WTC11 (cell line): ENCODE data around the gene INVS. TPM values are rescaled to one million over a fixed set of nuclear protein-coding genes. Genes with fewer than 3 reads are reported as not detected.

Experiments
- ATAC-seq: fragments of 200-7000 bp; cut with Tn5 transposase; 2 replicates; pipeline ENCODE4 v1.10.0; 2021; ENCODE audit warnings: mild to moderate bottlenecking, moderate library complexity
- CTCF ChIA-PET: fragments of 300-600 bp; sonication (Branson Sonifier 250); formaldehyde crosslinking; loops from one replicate; lab custom pipeline; 2021; ENCODE audit warnings: antibody characterized with exemption; lab: Charles Lee
- POLR2A ChIA-PET: fragments of 350-600 bp; sonication (Branson Sonifier 250); formaldehyde crosslinking; loops from one replicate; lab custom pipeline; 2021; ENCODE audit warnings: antibody characterized with exemption; lab: Charles Lee
- DNase-seq: peaks from one replicate; pipeline ENCODE4 v3.0.0; 2021; ENCODE audit warnings: low spot score
- H3K27ac Mint-ChIP-seq: 2 replicates; pipeline ENCODE4 v1.8.0; 2021; ENCODE audit warnings: mixed read lengths
- H3K27me3 Mint-ChIP-seq: 2 replicates; pipeline ENCODE4 v1.8.0; 2021; ENCODE audit warnings: low read depth, mild to moderate bottlenecking, moderate library complexity, mixed read lengths
- H3K36me3 Mint-ChIP-seq: 2 replicates; pipeline ENCODE4 v1.8.0; 2021; ENCODE audit warnings: mixed read lengths
- H3K4me1 Mint-ChIP-seq: 2 replicates; pipeline ENCODE4 v1.8.0; 2022; ENCODE audit warnings: mixed read lengths
- H3K4me3 Mint-ChIP-seq: 2 replicates; pipeline ENCODE4 v1.8.0; 2021; ENCODE audit warnings: mild to moderate bottlenecking, moderate library complexity, mixed read lengths
- H3K9me3 Mint-ChIP-seq: 2 replicates; pipeline ENCODE4 v1.8.0; 2021; ENCODE audit warnings: mixed read lengths
- ATF3 ChIP-seq: sonication (generic); formaldehyde crosslinking; conservative IDR thresholded peaks from 2 replicates; pipeline ENCODE4 v1.8.1; 2022; ENCODE audit warnings: mild to moderate bottlenecking, missing genetic modification reagents
- CREB1 ChIP-seq: sonication (generic); formaldehyde crosslinking; IDR thresholded peaks from 2 replicates; pipeline ENCODE4 v1.8.0; 2023; ENCODE audit warnings: mild to moderate bottlenecking, missing genetic modification reagents
- E2F4 ChIP-seq: sonication (generic); formaldehyde crosslinking; IDR thresholded peaks from 2 replicates; pipeline ENCODE4 v1.8.1; 2022; ENCODE audit warnings: low read depth, mild to moderate bottlenecking, moderate library complexity, missing genetic modification reagents, borderline replicate concordance
- ETV6 ChIP-seq: sonication (generic); formaldehyde crosslinking; IDR thresholded peaks from 2 replicates; pipeline ENCODE4 v1.8.1; 2022; ENCODE audit warnings: mild to moderate bottlenecking, missing genetic modification reagents
- GABPB1 ChIP-seq: sonication (generic); formaldehyde crosslinking; IDR thresholded peaks from 2 replicates; pipeline ENCODE4 v1.8.1; 2023; ENCODE audit warnings: mild to moderate bottlenecking, missing genetic modification reagents
- HMGA2 ChIP-seq: fragments of 250-450 bp; sonication (Bioruptor Pico); IDR thresholded peaks from 2 replicates; pipeline ENCODE4 v1.4.0; 2021; ENCODE audit warnings: mild to moderate bottlenecking, moderate library complexity
- JAZF1 ChIP-seq: fragments of 250-450 bp; sonication (Bioruptor Pico); IDR thresholded peaks from 2 replicates; pipeline ENCODE4 v1.9.0; 2021; ENCODE audit warnings: moderate library complexity, mild to moderate bottlenecking, inconsistent platforms
- KAT7 ChIP-seq: sonication (generic); formaldehyde crosslinking; IDR thresholded peaks from 2 replicates; pipeline ENCODE4 v1.8.1; 2023; ENCODE audit warnings: missing genetic modification reagents, mild to moderate bottlenecking, borderline replicate concordance
- MYBL2 ChIP-seq: sonication (generic); formaldehyde crosslinking; IDR thresholded peaks from 2 replicates; pipeline ENCODE4 v1.8.1; 2023; ENCODE audit warnings: mild to moderate bottlenecking, moderate library complexity, missing genetic modification reagents
- OVOL2 ChIP-seq: fragments of 250-450 bp; sonication (Bioruptor Pico); IDR thresholded peaks from 2 replicates; pipeline ENCODE4 v1.9.0; 2021; ENCODE audit warnings: mild to moderate bottlenecking, borderline replicate concordance
- RELA ChIP-seq: sonication (generic); formaldehyde crosslinking; IDR thresholded peaks from 2 replicates; pipeline ENCODE4 v1.8.1; 2022; ENCODE audit warnings: missing genetic modification reagents, mild to moderate bottlenecking, borderline replicate concordance
- SMAD4 ChIP-seq: sonication (generic); formaldehyde crosslinking; IDR thresholded peaks from 2 replicates; pipeline ENCODE4 v1.8.0; 2022; ENCODE audit warnings: mild to moderate bottlenecking, missing genetic modification reagents
- STAT6 ChIP-seq: sonication (generic); formaldehyde crosslinking; conservative IDR thresholded peaks from 2 replicates; pipeline ENCODE4 v1.8.1; 2023; ENCODE audit warnings: mild to moderate bottlenecking, low read depth, missing genetic modification reagents, moderate library complexity
- TCF7 ChIP-seq: sonication (generic); formaldehyde crosslinking; IDR thresholded peaks from 2 replicates; pipeline ENCODE4 v1.8.0; 2022; ENCODE audit warnings: mild to moderate bottlenecking, low read depth, missing genetic modification reagents, moderate library complexity
- ZBTB21 ChIP-seq: sonication (generic); formaldehyde crosslinking; IDR thresholded peaks from 2 replicates; pipeline ENCODE4 v1.8.1; 2023; ENCODE audit warnings: mild to moderate bottlenecking, missing genetic modification reagents, borderline replicate concordance
- ZNF138 ChIP-seq: sonication (generic); formaldehyde crosslinking; conservative IDR thresholded peaks from 2 replicates; pipeline ENCODE4 v1.8.1; 2022; ENCODE audit warnings: mild to moderate bottlenecking, moderate library complexity, missing genetic modification reagents
- ZNF423 ChIP-seq: fragments of 250-450 bp; sonication (Bioruptor Pico); IDR thresholded peaks from 2 replicates; pipeline ENCODE4 v2.1.2; 2022; ENCODE audit warnings: mild to moderate bottlenecking, moderate library complexity
- total RNA-seq: library from RNA; stranded (reverse); gene quantifications from 3 replicates; pipeline ENCODE4 v1.2.3, GENCODE V29; 2021
- TF ChIP-seq, protein P1 (sequence below): sonication (generic); formaldehyde crosslinking; IDR thresholded peaks from 2 replicates; pipeline ENCODE4 v1.8.0; 2022; ENCODE audit warnings: mild to moderate bottlenecking, missing genetic modification reagents
- TF ChIP-seq, protein P2 (sequence below): sonication (generic); formaldehyde crosslinking; IDR thresholded peaks from 2 replicates; pipeline ENCODE4 v1.8.0; 2023; ENCODE audit warnings: mild to moderate bottlenecking, missing genetic modification reagents
- TF ChIP-seq, protein P3 (sequence below): fragments of 250-450 bp; sonication (Bioruptor Pico); conservative IDR thresholded peaks from 2 replicates; pipeline ENCODE4 v1.9.0; 2021; ENCODE audit warnings: mild to moderate bottlenecking

Gene INVS
- total RNA-seq, 1 experiment from 2014 or later = 8.1 TPM

DNA sequence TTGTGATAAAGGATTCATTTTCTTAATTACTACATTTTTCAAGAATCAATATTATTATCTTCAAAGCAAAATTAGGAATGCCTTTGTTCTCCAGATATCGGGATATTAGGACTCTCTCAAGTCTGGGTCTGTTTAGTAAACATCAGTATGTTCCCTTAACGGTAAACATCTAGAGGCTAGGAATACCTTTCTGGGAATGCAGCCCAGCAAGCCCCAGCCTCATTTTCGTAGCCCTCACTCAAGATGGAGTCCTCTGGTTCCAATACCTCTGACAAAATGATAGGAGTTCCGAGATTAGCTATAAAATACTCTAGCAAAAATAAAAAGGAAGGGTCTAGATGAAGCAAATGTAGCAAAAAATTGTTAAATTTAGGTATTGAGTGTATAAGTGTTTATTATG is 169.2 kb downstream of the INVS start:
- no peak for ATAC-seq
- CTCF ChIA-PET = interaction anchor here (1.0 kb wide), 1 partner anchor 57 kb away, joined by 3 read pairs; no protein-coding TSS in a partner anchor
- POLR2A ChIA-PET = no interaction called here
- Mint-ChIP-seq H3K27me3 (no peaks in the 10 kb centered on the region), H3K9me3 (peaks cover 3% of the 10 kb centered on the region; the same call in 1 of the 2 replicates), H3K4me3 (no peak overlapping the region)
- no peak for TF ChIP-seq OVOL2 (CRISPR knock-in tag)
- TF ChIP-seq TCF7 = no peak
- TF ChIP-seq, protein P1, sequence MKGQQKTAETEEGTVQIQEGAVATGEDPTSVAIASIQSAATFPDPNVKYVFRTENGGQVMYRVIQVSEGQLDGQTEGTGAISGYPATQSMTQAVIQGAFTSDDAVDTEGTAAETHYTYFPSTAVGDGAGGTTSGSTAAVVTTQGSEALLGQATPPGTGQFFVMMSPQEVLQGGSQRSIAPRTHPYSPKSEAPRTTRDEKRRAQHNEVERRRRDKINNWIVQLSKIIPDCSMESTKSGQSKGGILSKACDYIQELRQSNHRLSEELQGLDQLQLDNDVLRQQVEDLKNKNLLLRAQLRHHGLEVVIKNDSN (CRISPR knock-in tag) = no peak
- no peak for TF ChIP-seq ZNF423
- TF ChIP-seq STAT6 (CRISPR knock-in tag) = no peak
- TF ChIP-seq E2F4 (CRISPR knock-in tag) = no peak
- no peak for TF ChIP-seq MYBL2 (CRISPR knock-in tag)
- TF ChIP-seq, all 79 proteins: peak for 0
- no peak for DNase-seq
- no peak overlapping the region for H3K27ac Mint-ChIP-seq
- H3K36me3 Mint-ChIP-seq = peaks cover 9% of the 10 kb centered on the region
- peaks cover 13% of the 10 kb centered on the region for H3K4me1 Mint-ChIP-seq

- CTCF ChIA-PET = no interaction called here
Measured at GRCh38 chr9:100269656-100270055, 170.6 kb downstream of the INVS start.

More at GRCh38 chr9:100269656-100270055, 170.6 kb downstream of the INVS start:
- Mint-ChIP-seq H3K9me3 (no peaks in the 10 kb centered on the region), H3K4me3 (no peak overlapping the region), H3K27me3 (no peaks in the 10 kb centered on the region), H3K4me1 (peaks cover 13% of the 10 kb centered on the region), H3K27ac (no peak overlapping the region)
- no peak for DNase-seq
- POLR2A ChIA-PET = no interaction called here
- TF ChIP-seq, protein P2, sequence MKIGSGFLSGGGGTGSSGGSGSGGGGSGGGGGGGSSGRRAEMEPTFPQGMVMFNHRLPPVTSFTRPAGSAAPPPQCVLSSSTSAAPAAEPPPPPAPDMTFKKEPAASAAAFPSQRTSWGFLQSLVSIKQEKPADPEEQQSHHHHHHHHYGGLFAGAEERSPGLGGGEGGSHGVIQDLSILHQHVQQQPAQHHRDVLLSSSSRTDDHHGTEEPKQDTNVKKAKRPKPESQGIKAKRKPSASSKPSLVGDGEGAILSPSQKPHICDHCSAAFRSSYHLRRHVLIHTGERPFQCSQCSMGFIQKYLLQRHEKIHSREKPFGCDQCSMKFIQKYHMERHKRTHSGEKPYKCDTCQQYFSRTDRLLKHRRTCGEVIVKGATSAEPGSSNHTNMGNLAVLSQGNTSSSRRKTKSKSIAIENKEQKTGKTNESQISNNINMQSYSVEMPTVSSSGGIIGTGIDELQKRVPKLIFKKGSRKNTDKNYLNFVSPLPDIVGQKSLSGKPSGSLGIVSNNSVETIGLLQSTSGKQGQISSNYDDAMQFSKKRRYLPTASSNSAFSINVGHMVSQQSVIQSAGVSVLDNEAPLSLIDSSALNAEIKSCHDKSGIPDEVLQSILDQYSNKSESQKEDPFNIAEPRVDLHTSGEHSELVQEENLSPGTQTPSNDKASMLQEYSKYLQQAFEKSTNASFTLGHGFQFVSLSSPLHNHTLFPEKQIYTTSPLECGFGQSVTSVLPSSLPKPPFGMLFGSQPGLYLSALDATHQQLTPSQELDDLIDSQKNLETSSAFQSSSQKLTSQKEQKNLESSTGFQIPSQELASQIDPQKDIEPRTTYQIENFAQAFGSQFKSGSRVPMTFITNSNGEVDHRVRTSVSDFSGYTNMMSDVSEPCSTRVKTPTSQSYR = no peak
- TF ChIP-seq RELA (CRISPR knock-in tag) (no peak), HMGA2 (CRISPR knock-in tag) (no peak), SMAD4 (CRISPR knock-in tag) (no peak), KAT7 (CRISPR knock-in tag) (no peak), ZNF138 (CRISPR knock-in tag) (no peak), JAZF1 (CRISPR knock-in tag) (no peak), CREB1 (CRISPR knock-in tag) (no peak), ETV6 (CRISPR knock-in tag) (no peak), ATF3 (CRISPR knock-in tag) (no peak), TCF7 (no peak), ZBTB21 (CRISPR knock-in tag) (no peak), GABPB1 (CRISPR knock-in tag) (no peak)
- TF ChIP-seq, protein P3, sequence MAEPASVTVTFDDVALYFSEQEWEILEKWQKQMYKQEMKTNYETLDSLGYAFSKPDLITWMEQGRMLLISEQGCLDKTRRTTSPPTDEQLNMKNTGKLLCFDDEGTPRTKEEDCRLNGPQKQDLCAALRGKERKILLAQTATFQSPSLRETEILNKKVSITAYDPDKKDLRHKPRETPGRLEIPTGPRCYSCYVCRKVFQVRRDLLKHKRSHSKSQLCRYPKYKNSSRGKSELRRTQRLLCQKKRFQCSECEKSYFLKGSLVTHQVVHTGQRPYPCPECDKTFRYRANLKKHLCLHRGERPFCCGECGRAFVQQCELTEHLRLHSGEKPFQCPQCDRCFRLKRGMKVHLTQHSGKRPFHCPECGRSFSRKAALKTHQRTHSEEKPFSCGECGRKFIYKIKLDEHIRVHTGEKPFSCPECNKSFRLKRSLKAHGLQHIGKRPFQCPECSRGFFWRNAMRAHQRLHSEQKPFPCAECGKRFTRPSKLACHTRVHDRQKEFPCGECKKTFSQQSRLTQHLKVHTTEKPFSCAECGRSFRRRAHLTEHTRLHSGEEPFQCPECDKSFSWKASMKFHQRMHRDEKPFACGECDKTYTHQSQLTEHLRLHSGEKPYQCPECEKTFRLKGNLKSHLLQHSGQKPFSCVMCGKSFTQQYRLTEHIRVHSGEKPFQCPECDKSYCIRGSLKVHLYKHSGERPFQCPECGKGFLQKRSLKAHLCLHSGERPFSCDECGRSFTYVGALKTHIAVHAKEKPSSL (CRISPR knock-in tag) = no peak
- TF ChIP-seq, all 79 proteins: peak for 0
- H3K36me3 Mint-ChIP-seq = peaks cover 9% of the 10 kb centered on the region
- ATAC-seq = no peak
